Spleen (tissue), 7 donors: ENCODE data around the gene C2orf92.

Experiments used
- POLR2A ChIP-seq, 3 donors: fragments of 450-650 bp; IDR thresholded peaks; one replicate each; pipeline ENCODE4 v1.5.1; 2017; ENCODE audit warnings: antibody characterized with exemption in 3 of 3, mild to moderate bottlenecking in 1 of 3
- TF ChIP-seq, protein P1 (sequence below), 11 experiments: fragments of 200-600 bp in 7 of 11; fragments of 450-650 bp in 4 of 11; sonication (generic) in 4 of 11; IDR thresholded peaks in 8 of 11; conservative IDR thresholded peaks in 3 of 11; 1 replicate in 7 of 11; 2 replicates in 4 of 11; pipeline versions ENCODE4 v1.4.0 to v1.8.0; 2016 to 2021; ENCODE audit warnings: antibody characterized with exemption in 11 of 11, inconsistent platforms in 4 of 11, mild to moderate bottlenecking in 1 of 11
- donor health status: DM: no; HTN: no; CAD: no; lungs with moderate emphysema.
- donor health status: DM: no; HTN: no; CAD: no.
- donor health status: DM: no; HTN: no; CAD: no.

DNA sequence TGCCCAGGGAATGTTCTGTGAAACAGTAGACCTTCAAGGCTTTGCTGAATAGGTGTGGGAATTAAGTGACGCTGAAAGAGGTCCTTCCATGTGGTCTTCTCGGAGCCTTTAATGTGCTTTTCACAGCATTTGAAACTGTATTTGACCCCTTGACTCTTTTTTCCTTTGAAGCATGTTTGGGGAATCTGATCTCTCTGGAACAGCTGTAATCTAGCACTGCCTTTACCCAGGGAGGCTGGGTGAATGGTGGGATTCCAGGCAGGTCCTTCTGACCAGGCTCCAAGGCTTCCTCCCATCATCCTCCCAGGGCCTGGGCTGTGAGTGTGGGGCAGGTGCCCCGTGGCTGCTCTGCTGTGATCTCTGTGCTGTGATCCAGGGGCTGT is 48.1 kb downstream of the C2orf92 start:
- TF ChIP-seq, protein P1, sequence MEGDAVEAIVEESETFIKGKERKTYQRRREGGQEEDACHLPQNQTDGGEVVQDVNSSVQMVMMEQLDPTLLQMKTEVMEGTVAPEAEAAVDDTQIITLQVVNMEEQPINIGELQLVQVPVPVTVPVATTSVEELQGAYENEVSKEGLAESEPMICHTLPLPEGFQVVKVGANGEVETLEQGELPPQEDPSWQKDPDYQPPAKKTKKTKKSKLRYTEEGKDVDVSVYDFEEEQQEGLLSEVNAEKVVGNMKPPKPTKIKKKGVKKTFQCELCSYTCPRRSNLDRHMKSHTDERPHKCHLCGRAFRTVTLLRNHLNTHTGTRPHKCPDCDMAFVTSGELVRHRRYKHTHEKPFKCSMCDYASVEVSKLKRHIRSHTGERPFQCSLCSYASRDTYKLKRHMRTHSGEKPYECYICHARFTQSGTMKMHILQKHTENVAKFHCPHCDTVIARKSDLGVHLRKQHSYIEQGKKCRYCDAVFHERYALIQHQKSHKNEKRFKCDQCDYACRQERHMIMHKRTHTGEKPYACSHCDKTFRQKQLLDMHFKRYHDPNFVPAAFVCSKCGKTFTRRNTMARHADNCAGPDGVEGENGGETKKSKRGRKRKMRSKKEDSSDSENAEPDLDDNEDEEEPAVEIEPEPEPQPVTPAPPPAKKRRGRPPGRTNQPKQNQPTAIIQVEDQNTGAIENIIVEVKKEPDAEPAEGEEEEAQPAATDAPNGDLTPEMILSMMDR (IDR thresholded peaks at IDR 0.05 in 8 of 11, conservative IDR thresholded peaks at IDR 0.05 in 3 of 11) = no peak
- TF ChIP-seq POLR2A (IDR thresholded peaks at IDR 0.05) = no peak
